Pulmonary artery endothelial cell (primary cell): ENCODE measurements around the gene FCGR1A. TPM values are rescaled to one million over a fixed set of nuclear protein-coding genes. Genes with fewer than 3 reads are reported as not detected.
A peak's percentile ranks its signal among the peaks of the same experiment; 100 is the strongest.
"Not testable (repeated sequence)": the region's sequence is repeated elsewhere in the genome, so short reads cannot be mapped to it uniquely, and the experiment has no call there.

Source experiments
- DNase-seq: peaks from one replicate; pipeline ENCODE4 v3.0.0-alpha.2; 2011; ENCODE audit warnings: low read depth, low spot score
- total RNA-seq: library from RNA; depleted of rRNA; stranded (reverse); fragments of >200 nt; gene quantifications from 2 replicates; pipeline ENCODE4 v1.2.3, GENCODE V29; 2014

Gene FCGR1A
- total RNA-seq, 1 donor from 2014 or later: not detected

- DNase-seq: not testable (repeated sequence)
Measured at GRCh38 chr1:149777084-149777483, 5.4 kb upstream of the FCGR1A start.

- not testable (repeated sequence) for DNase-seq
Measured at GRCh38 chr1:149778313-149778712, 4.2 kb upstream of the FCGR1A start.

- DNase-seq: not testable (repeated sequence)
Measured at GRCh38 chr1:149781413-149781984, 995 bp upstream of the FCGR1A start.

- DNase-seq: not testable (repeated sequence)
Measured at GRCh38 chr1:149783289-149783688, 795 bp downstream of the FCGR1A start.

GRCh38 chr1:149783868-149784267, 1.4 kb downstream of the FCGR1A start:
- DNase-seq: not testable (repeated sequence)

- not testable (repeated sequence) for DNase-seq
Measured at GRCh38 chr1:149787688-149788451, 5.4 kb downstream of the FCGR1A start.

- DNase-seq: not testable (repeated sequence)
Measured at GRCh38 chr1:149792502-149792901, 10.0 kb downstream of the FCGR1A start.

GRCh38 chr1:149792912-149793515, 10.5 kb downstream of the FCGR1A start:
- not testable (repeated sequence) for DNase-seq

- not testable (repeated sequence) for DNase-seq
Measured at GRCh38 chr1:149793885-149794284, 11.4 kb downstream of the FCGR1A start.

- not testable (repeated sequence) for DNase-seq
Measured at GRCh38 chr1:149801628-149802027, 19.1 kb downstream of the FCGR1A start.

- not testable (repeated sequence) for DNase-seq
Measured at GRCh38 chr1:149804417-149805080, 22.1 kb downstream of the FCGR1A start.

GRCh38 chr1:149810697-149811405, 28.4 kb downstream of the FCGR1A start:
- DNase-seq: not testable (repeated sequence)

GRCh38 chr1:149811514-149811889, 29.0 kb downstream of the FCGR1A start:
- not testable (repeated sequence) for DNase-seq

- DNase-seq: peak; percentile 61
Measured at GRCh38 chr1:149811890-149812829, 29.7 kb downstream of the FCGR1A start.

- DNase-seq: not testable (repeated sequence)
Measured at GRCh38 chr1:149812893-149813801, 30.7 kb downstream of the FCGR1A start.

GRCh38 chr1:149820387-149820786, 37.9 kb downstream of the FCGR1A start:
- DNase-seq: not testable (repeated sequence)

GRCh38 chr1:149826555-149826954, 44.1 kb downstream of the FCGR1A start:
- DNase-seq: not testable (repeated sequence)

GRCh38 chr1:149831764-149832315, 49.3 kb downstream of the FCGR1A start:
- not testable (repeated sequence) for DNase-seq
